ENCODE data around the gene PKP1. TPM values are rescaled to one million over a fixed set of nuclear protein-coding genes. Genes with fewer than 3 reads are reported as not detected.
"Not testable (repeated sequence)": the region's sequence is repeated elsewhere in the genome, so short reads cannot be mapped to it uniquely, and the experiment has no call there.

PKP1 gene
- total RNA-seq: 58.1 TPM

- DNase-seq (ENCODE audit: low spot score): peak; percentile 81
Measured at GRCh38 chr1:201282931-201283829, at the start of gene PKP1. Gene PKP1 (plus strand): TSS chr1:201283506. CDS start chr1:201283703, 197 bp downstream.

- DNase-seq (ENCODE audit: low spot score): not testable (repeated sequence)
Measured at GRCh38 chr1:201239646-201240045, 43.7 kb upstream of the PKP1 start.

GRCh38 chr1:201240171-201240570 is 43.1 kb upstream of the PKP1 start:
- DNase-seq (ENCODE audit: low spot score): no peak

GRCh38 chr1:201241736-201242135 is 41.6 kb upstream of the PKP1 start:
- no peak for DNase-seq (ENCODE audit: low spot score)

GRCh38 chr1:201245082-201245481 is 38.2 kb upstream of the PKP1 start:
- no peak for DNase-seq (ENCODE audit: low spot score)

- no peak for DNase-seq (ENCODE audit: low spot score)
Measured at GRCh38 chr1:201248721-201249559, 34.4 kb upstream of the PKP1 start.

GRCh38 chr1:201250326-201251011 is 32.8 kb upstream of the PKP1 start:
- DNase-seq (ENCODE audit: low spot score): no peak

GRCh38 chr1:201251411-201251810 is 31.9 kb upstream of the PKP1 start:
- no peak for DNase-seq (ENCODE audit: low spot score)

GRCh38 chr1:201251851-201252430 is 31.4 kb upstream of the PKP1 start:
- DNase-seq (ENCODE audit: low spot score): no peak

GRCh38 chr1:201252944-201253371 is 30.3 kb upstream of the PKP1 start:
- DNase-seq (ENCODE audit: low spot score): no peak

- DNase-seq (ENCODE audit: low spot score): no peak
Measured at GRCh38 chr1:201253411-201253810, 29.9 kb upstream of the PKP1 start.

- DNase-seq (ENCODE audit: low spot score): no peak
Measured at GRCh38 chr1:201253906-201254624, 29.2 kb upstream of the PKP1 start.

GRCh38 chr1:201254625-201255478 is 28.5 kb upstream of the PKP1 start:
- DNase-seq (ENCODE audit: low spot score): no peak

GRCh38 chr1:201255479-201256362 is 27.6 kb upstream of the PKP1 start:
- no peak for DNase-seq (ENCODE audit: low spot score)

GRCh38 chr1:201258132-201258531 is 25.2 kb upstream of the PKP1 start:
- DNase-seq (ENCODE audit: low spot score): not testable (repeated sequence)

- DNase-seq (ENCODE audit: low spot score): no peak
Measured at GRCh38 chr1:201258763-201259230, 24.5 kb upstream of the PKP1 start.

GRCh38 chr1:201259476-201260235 is 23.6 kb upstream of the PKP1 start:
- DNase-seq (ENCODE audit: low spot score): no peak

GRCh38 chr1:201260236-201260590 is 23.1 kb upstream of the PKP1 start:
- no peak for DNase-seq (ENCODE audit: low spot score)

Data from ureter (tissue), 1 donor.